A549 treated with RU486 at 1 μM for 4 hours (cell line): ENCODE data around the gene NEDD4. TPM values are rescaled to one million over a fixed set of nuclear protein-coding genes. Genes with fewer than 3 reads are reported as not detected.

Experiments used
- total RNA-seq: library from RNA; stranded (reverse); fragments of 200-300 nt; extraction: Qiagen RNA extraction; gene quantifications from 5 replicates; pipeline ENCODE4 v1.2.3, GENCODE V29; 2022; ENCODE audit warnings: low read depth

Gene NEDD4
- total RNA-seq, result 25.3 to 53.6 TPM (median 41.4 TPM) in 5 replicates

DNA sequence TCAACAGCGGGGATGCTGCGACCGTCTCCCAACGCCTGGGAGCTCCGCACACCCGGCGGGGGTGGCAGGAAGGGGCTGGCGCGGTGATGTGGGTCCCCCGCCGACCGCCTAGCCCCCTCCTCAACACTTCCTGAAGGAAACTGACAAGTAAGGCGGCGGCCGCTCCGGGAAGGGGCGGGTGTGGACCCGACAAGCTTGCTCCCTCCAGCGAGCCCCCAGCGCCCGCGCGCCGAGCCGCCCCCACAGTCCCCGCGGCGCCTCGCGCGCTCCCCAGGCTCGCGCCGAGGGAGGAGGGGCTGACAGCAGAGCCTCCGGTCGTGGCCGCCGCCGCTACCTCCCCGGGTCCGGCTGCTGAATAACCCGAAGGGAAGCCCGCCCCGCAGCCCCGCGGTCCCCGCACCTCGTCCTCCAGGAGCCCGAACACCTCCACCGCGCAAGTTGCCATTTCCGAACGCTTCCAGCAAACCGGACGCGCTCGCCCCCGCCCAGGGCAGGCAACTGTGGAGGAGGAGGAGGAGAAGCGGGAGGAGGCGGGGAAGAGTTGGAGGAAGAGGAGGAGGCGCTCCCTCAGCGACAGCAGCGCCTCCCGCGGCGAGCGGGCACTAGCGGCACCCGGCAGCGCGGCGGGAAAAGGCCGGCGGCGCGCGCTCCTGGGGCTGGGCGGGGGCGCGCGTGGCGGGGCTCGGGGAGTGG is at the start of gene NEDD4:
Gene NEDD4 (minus strand): TSS at position 502 of the 693 bp plus-strand sequence. CDS start 57 bp downstream, at position 445.

